Hematopoietic multipotent progenitor cell treated with erythropoietin and hydrocortisone succinate and interleukin-3 and kit ligand, for 4 days (in vitro differentiated cells): ENCODE results near the gene ABI3BP.

Source experiments
- DNase-seq: peaks from one replicate; pipeline ENCODE4 v3.0.0-alpha.2; 2015

Gene ABI3BP

GRCh38 chr3:100932491-100932890, 60.7 kb downstream of the ABI3BP start:
- no peak for DNase-seq

GRCh38 chr3:100928638-100929428, 64.4 kb downstream of the ABI3BP start:
- DNase-seq: no peak

GRCh38 chr3:100927775-100928174, 65.4 kb downstream of the ABI3BP start:
- DNase-seq: no peak

GRCh38 chr3:100915706-100916495, 77.3 kb downstream of the ABI3BP start:
- DNase-seq: no peak

GRCh38 chr3:100913870-100914648, 79.2 kb downstream of the ABI3BP start:
- DNase-seq: no peak

- DNase-seq: no peak
These were observed 80.2 kb downstream of the ABI3BP start for GRCh38 chr3:100912976-100913545.

GRCh38 chr3:100912571-100912970, 80.7 kb downstream of the ABI3BP start:
- DNase-seq: no peak

GRCh38 chr3:100911956-100912355, 81.3 kb downstream of the ABI3BP start:
- no peak for DNase-seq

- no peak for DNase-seq
These were observed 82.2 kb downstream of the ABI3BP start for GRCh38 chr3:100910986-100911385.

- no peak for DNase-seq
These were observed 90.6 kb downstream of the ABI3BP start for GRCh38 chr3:100902572-100902971.

GRCh38 chr3:100900671-100901335, 92.4 kb downstream of the ABI3BP start:
- no peak for DNase-seq

GRCh38 chr3:100899440-100900091, 93.7 kb downstream of the ABI3BP start:
- peak; percentile 78 for DNase-seq

- DNase-seq: no peak
These were observed 94.5 kb downstream of the ABI3BP start for GRCh38 chr3:100898681-100899080.

- DNase-seq: no peak
These were observed 96.2 kb downstream of the ABI3BP start for GRCh38 chr3:100896994-100897393.

- peak; percentile 22 for DNase-seq
These were observed 99.6 kb downstream of the ABI3BP start for GRCh38 chr3:100893590-100893989.

- DNase-seq: peak; percentile 46
These were observed 100.1 kb downstream of the ABI3BP start for GRCh38 chr3:100893108-100893507.

- no peak for DNase-seq
These were observed 101.4 kb downstream of the ABI3BP start for GRCh38 chr3:100891827-100892226.

- peak; percentile 72 for DNase-seq
These were observed 102.2 kb downstream of the ABI3BP start for GRCh38 chr3:100891033-100891432.

GRCh38 chr3:100888881-100889280, 104.3 kb downstream of the ABI3BP start:
- DNase-seq: no peak

GRCh38 chr3:100882571-100882984, 110.6 kb downstream of the ABI3BP start:
- DNase-seq: no peak

GRCh38 chr3:100880845-100881244, 112.4 kb downstream of the ABI3BP start:
- no peak for DNase-seq

GRCh38 chr3:100880072-100880471, 113.1 kb downstream of the ABI3BP start:
- DNase-seq: no peak
